Measurements from ENCODE around the gene XIRP1. TPM values are rescaled to one million over a fixed set of nuclear protein-coding genes. Genes with fewer than 3 reads are reported as not detected.

Gene XIRP1, protein sequence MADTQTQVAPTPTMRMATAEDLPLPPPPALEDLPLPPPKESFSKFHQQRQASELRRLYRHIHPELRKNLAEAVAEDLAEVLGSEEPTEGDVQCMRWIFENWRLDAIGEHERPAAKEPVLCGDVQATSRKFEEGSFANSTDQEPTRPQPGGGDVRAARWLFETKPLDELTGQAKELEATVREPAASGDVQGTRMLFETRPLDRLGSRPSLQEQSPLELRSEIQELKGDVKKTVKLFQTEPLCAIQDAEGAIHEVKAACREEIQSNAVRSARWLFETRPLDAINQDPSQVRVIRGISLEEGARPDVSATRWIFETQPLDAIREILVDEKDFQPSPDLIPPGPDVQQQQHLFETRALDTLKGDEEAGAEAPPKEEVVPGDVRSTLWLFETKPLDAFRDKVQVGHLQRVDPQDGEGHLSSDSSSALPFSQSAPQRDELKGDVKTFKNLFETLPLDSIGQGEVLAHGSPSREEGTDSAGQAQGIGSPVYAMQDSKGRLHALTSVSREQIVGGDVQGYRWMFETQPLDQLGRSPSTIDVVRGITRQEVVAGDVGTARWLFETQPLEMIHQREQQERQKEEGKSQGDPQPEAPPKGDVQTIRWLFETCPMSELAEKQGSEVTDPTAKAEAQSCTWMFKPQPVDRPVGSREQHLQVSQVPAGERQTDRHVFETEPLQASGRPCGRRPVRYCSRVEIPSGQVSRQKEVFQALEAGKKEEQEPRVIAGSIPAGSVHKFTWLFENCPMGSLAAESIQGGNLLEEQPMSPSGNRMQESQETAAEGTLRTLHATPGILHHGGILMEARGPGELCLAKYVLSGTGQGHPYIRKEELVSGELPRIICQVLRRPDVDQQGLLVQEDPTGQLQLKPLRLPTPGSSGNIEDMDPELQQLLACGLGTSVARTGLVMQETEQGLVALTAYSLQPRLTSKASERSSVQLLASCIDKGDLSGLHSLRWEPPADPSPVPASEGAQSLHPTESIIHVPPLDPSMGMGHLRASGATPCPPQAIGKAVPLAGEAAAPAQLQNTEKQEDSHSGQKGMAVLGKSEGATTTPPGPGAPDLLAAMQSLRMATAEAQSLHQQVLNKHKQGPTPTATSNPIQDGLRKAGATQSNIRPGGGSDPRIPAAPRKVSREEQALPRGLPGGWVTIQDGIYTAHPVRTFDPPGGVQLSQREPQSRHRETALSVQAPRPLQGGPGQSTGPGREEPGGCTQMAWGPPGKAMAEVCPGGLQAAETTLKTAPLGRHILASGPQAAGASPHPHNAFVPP (N-terminal part only)
- total RNA-seq = not detected

DNA sequence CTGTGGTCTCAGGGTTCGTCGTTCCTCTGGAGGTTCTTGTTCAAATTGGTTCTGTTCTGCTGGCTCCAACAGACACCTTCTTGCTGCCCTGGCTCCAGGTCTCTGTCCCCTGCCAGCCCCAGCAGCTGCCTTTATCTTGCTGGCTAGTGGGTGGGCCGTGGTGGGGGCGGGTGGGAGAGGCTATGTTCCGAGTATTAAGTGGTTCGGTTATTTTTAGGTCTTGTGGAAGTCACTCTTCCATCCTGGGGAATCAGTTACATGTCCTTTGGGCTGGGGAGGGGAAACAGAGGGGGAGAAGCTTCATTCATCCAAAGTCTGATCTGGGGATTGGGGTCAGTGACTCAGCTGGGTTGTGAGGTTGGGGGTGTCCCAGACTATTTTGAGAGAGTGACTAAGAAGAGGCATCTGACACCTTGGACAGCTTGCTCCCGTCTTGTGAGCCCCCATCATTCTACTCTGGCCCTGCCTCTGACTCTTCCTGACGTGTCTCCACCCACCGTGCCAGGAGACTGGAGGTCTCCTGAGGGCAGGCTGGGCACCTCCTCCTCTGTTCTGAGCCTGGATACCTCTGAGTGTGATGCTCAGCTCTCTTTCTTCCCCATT, at the start of gene XIRP1:
XIRP1 (minus strand) TSS at position 106 of the 603 bp plus-strand sequence. CDS start 3,150 bp downstream, outside the sequence.
- peaks cover 0 to 14% of the 10 kb centered on the region in 2 donors for H3K4me1 ChIP-seq
- 86 to 88% methylated on average over 9 of the region's 9 CpGs for WGBS, 2 donors
- TF ChIP-seq, protein P1, sequence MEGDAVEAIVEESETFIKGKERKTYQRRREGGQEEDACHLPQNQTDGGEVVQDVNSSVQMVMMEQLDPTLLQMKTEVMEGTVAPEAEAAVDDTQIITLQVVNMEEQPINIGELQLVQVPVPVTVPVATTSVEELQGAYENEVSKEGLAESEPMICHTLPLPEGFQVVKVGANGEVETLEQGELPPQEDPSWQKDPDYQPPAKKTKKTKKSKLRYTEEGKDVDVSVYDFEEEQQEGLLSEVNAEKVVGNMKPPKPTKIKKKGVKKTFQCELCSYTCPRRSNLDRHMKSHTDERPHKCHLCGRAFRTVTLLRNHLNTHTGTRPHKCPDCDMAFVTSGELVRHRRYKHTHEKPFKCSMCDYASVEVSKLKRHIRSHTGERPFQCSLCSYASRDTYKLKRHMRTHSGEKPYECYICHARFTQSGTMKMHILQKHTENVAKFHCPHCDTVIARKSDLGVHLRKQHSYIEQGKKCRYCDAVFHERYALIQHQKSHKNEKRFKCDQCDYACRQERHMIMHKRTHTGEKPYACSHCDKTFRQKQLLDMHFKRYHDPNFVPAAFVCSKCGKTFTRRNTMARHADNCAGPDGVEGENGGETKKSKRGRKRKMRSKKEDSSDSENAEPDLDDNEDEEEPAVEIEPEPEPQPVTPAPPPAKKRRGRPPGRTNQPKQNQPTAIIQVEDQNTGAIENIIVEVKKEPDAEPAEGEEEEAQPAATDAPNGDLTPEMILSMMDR (IDR thresholded peaks at IDR 0.05) = no peak
- no peak for TF ChIP-seq POLR2A (IDR thresholded peaks at IDR 0.05)
- intact Hi-C loops (cut with DNase I) = no loop called here
- no peak within 1 kb of the TSS for H3K4me3 ChIP-seq (replicated peaks in 1 of 3)
- DNase-seq = no peak
- H3K27ac ChIP-seq = no peak within 1 kb of the TSS
- H3K36me3 ChIP-seq = no peaks in the 10 kb centered on the region
- no peaks in the 10 kb centered on the region for H3K27me3 ChIP-seq
- H3K9me3 ChIP-seq = no peaks in the 10 kb centered on the region

DNA sequence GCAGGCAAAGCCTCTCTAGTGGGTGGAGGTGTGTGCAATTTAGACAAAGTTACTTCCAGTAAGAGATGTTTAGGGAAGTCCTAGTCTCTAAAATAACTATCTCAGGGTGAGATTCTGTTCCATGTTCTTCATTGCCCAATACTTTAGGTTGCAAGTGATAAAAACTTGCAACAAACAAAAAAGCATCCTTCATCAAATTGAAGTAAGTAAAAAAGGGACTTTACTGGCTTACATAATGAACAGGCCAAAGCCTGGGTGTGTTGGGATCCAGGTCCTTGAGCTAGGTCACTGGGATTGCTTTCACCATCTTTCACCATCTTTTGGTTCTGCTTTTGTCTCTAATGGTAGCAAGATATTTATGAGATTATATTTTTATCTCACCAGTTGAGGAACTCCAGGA, 49.2 kb upstream of the XIRP1 start:
- Histone ChIP-seq H3K27ac (no peak overlapping the region), H3K36me3 (no peaks in the 10 kb centered on the region), H3K4me3 (replicated peaks in 1 of 3) (no peak overlapping the region), H3K27me3 (no peaks in the 10 kb centered on the region), H3K9me3 (no peaks in the 10 kb centered on the region), H3K4me1 (no peaks in the 10 kb centered on the region)
- no peak for DNase-seq
- intact Hi-C loops (cut with DNase I) = no loop called here
- TF ChIP-seq, protein P1 (IDR thresholded peaks at IDR 0.05) = no peak

DNA sequence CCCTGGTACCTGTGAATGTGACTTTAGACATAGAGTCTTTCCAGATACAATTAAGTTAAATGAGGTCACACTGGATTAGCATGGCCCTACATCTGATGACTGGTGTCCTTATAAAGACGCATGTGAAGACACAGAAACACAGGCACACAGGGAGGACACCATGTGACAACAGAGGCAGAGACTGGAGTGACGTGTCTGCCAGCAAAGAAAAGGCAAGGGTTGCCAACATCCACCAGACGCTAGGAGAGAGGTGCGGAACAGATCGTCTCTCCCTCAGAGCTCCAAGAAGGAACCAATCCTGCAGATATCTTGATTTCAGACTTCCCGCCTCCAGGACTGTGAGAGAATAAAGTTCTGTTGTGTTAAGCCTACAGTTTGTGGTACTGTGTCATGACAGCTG, 44.6 kb upstream of the XIRP1 start:
- no peaks in the 10 kb centered on the region for H3K9me3 ChIP-seq
- no peaks in the 10 kb centered on the region for H3K4me1 ChIP-seq
- no peak overlapping the region for H3K4me3 ChIP-seq (replicated peaks in 1 of 3)
- no peak overlapping the region for H3K27ac ChIP-seq
- intact Hi-C loops (cut with DNase I) = no loop called here
- TF ChIP-seq, protein P1 (IDR thresholded peaks at IDR 0.05) = no peak
- no peak for TF ChIP-seq POLR2A (IDR thresholded peaks at IDR 0.05)
- H3K36me3 ChIP-seq = no peaks in the 10 kb centered on the region
- DNase-seq = no peak
- whole genome bisulfite sequencing, 2 donors = 71 to 76% methylated on average over 6 of the region's 6 CpGs
- no peaks in the 10 kb centered on the region for H3K27me3 ChIP-seq

DNA sequence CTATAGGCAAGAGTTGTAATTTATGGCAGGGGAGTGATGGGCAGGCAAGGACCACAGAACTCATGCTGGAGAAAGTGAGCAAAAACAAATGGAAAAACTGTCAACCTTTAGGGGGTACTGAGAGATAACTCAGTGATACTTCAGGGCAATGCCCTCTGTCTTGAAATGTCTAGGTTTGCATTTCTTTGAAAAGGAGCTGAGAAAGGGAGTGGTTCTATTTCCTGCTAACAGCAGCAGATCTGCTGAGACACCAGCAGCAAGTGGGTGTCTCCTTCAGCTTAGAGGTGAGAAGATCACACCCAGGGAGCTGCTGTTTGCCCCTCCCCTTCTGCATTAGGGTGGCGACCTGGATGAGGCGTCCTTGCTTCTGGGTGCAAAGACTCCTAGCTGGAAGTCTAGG, 42.3 kb upstream of the XIRP1 start:
- Histone ChIP-seq H3K4me3 (replicated peaks in 1 of 3) (no peak overlapping the region), H3K27me3 (no peaks in the 10 kb centered on the region), H3K4me1 (no peaks in the 10 kb centered on the region), H3K27ac (no peak overlapping the region), H3K36me3 (no peaks in the 10 kb centered on the region), H3K9me3 (no peaks in the 10 kb centered on the region)
- intact Hi-C loops (cut with DNase I) = no loop called here
- TF ChIP-seq, protein P1 (IDR thresholded peaks at IDR 0.05) = no peak
- TF ChIP-seq POLR2A (IDR thresholded peaks at IDR 0.05) = no peak
- WGBS, 2 donors = 61 to 71% methylated on average over 2 of the region's 2 CpGs
- DNase-seq = no peak

All from thyroid gland (tissue), 4 donors.